ENCODE results near the gene ZC3H4.

- TF ChIP-seq CTCF (IDR thresholded peaks at IDR 0.05) (no peak), POLR2A (IDR thresholded peaks at IDR 0.05) (no peak)
Measured at GRCh38 chr19:47070756-47071155, 42.8 kb downstream of the ZC3H4 start.

Data from thyroid gland (tissue), 4 donors.